Osteocyte (in vitro differentiated cells): Measurements from ENCODE around the gene SDF4. TPM values are rescaled to one million over a fixed set of nuclear protein-coding genes. Genes with fewer than 3 reads are reported as not detected.

Experiments used
- DNase-seq: peaks from one replicate; pipeline ENCODE4 v3.0.0; 2021; ENCODE audit warnings: mixed read lengths; ENCODE audit not compliant: unreplicated experiment; ENCODE audit errors: extremely low spot score
- H3K27ac Mint-ChIP-seq: one replicate; pipeline ENCODE4 v1.8.0; 2021; ENCODE audit warnings: mild to moderate bottlenecking, mixed read lengths; ENCODE audit not compliant: unreplicated experiment
- H3K27me3 Mint-ChIP-seq: one replicate; pipeline ENCODE4 v1.8.0; 2021; ENCODE audit warnings: mixed read lengths; ENCODE audit not compliant: unreplicated experiment
- H3K36me3 Mint-ChIP-seq: one replicate; pipeline ENCODE4 v1.8.0; 2021; ENCODE audit warnings: mixed read lengths; ENCODE audit not compliant: unreplicated experiment
- H3K4me1 Mint-ChIP-seq: one replicate; pipeline ENCODE4 v1.8.0; 2021; ENCODE audit warnings: mixed read lengths; ENCODE audit not compliant: unreplicated experiment
- H3K4me3 Mint-ChIP-seq: one replicate; pipeline ENCODE4 v1.8.0; 2021; ENCODE audit warnings: mild to moderate bottlenecking, moderate library complexity, mixed read lengths; ENCODE audit not compliant: unreplicated experiment
- H3K9me3 Mint-ChIP-seq: one replicate; pipeline ENCODE4 v1.8.0; 2021; ENCODE audit warnings: mixed read lengths; ENCODE audit not compliant: unreplicated experiment
- total RNA-seq: library from RNA; stranded (reverse); gene quantifications from 2 replicates; pipeline ENCODE4 v1.2.1, GENCODE V29; 2021
- TF ChIP-seq, protein P1 (sequence below): fragments of 200-600 bp; sonication (generic); IDR thresholded peaks from 2 replicates; pipeline ENCODE4 v1.5.0; 2021; ENCODE audit warnings: antibody characterized with exemption, mild to moderate bottlenecking, moderate library complexity

SDF4 gene
- total RNA-seq, 1 donor from 2014 or later, result 196 TPM

DNA sequence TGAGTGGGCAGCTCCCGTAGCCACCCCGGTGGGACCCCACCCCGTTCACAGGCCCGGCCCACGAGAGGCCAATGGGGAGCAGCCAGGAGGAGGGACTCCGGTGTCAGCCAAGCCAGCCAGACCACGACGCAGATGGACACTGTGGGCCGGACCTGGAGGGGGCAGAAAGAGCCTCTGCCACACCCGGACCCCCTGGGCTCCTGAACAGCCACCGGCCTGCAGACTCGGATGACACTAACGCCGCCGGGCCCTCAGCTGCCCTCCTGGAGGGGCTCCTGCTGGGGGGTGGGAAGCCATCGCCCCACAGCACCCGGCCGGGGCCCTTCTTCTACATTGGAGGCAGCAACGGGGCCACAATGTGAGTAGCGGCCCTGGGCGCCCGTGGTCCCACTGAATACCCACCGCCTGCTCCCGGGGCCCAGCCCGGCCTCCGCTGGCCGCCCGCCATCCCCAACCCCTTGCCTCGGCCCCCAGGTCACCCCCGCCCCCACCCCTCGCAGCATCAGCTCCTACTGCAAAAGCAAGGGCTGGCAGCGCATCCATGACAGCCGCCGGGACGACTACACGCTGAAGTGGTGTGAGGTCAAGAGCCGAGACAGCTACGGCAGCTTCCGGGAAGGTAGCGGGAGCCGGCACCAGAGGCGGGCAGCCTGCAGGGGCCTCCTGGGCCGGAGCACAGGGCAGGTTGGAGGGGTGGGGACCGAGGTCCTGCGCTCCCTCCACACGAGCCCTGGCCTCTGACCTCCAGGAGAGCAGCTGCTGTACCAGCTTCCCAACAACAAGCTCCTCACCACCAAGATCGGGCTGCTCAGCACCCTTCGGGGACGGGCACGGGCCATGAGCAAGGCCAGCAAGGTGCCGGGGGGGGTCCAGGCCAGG lies 51.6 kb downstream of the SDF4 start:
- H3K36me3 Mint-ChIP-seq, result no peaks in the 10 kb centered on the region
- no peaks in the 10 kb centered on the region for H3K9me3 Mint-ChIP-seq
- H3K27ac Mint-ChIP-seq, result no peak overlapping the region
- no peak for DNase-seq
- H3K4me1 Mint-ChIP-seq, result no peaks in the 10 kb centered on the region
- no peak overlapping the region for H3K4me3 Mint-ChIP-seq
- peaks cover 11% of the 10 kb centered on the region for H3K27me3 Mint-ChIP-seq
- TF ChIP-seq, protein P1, sequence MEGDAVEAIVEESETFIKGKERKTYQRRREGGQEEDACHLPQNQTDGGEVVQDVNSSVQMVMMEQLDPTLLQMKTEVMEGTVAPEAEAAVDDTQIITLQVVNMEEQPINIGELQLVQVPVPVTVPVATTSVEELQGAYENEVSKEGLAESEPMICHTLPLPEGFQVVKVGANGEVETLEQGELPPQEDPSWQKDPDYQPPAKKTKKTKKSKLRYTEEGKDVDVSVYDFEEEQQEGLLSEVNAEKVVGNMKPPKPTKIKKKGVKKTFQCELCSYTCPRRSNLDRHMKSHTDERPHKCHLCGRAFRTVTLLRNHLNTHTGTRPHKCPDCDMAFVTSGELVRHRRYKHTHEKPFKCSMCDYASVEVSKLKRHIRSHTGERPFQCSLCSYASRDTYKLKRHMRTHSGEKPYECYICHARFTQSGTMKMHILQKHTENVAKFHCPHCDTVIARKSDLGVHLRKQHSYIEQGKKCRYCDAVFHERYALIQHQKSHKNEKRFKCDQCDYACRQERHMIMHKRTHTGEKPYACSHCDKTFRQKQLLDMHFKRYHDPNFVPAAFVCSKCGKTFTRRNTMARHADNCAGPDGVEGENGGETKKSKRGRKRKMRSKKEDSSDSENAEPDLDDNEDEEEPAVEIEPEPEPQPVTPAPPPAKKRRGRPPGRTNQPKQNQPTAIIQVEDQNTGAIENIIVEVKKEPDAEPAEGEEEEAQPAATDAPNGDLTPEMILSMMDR, result no peak

DNA sequence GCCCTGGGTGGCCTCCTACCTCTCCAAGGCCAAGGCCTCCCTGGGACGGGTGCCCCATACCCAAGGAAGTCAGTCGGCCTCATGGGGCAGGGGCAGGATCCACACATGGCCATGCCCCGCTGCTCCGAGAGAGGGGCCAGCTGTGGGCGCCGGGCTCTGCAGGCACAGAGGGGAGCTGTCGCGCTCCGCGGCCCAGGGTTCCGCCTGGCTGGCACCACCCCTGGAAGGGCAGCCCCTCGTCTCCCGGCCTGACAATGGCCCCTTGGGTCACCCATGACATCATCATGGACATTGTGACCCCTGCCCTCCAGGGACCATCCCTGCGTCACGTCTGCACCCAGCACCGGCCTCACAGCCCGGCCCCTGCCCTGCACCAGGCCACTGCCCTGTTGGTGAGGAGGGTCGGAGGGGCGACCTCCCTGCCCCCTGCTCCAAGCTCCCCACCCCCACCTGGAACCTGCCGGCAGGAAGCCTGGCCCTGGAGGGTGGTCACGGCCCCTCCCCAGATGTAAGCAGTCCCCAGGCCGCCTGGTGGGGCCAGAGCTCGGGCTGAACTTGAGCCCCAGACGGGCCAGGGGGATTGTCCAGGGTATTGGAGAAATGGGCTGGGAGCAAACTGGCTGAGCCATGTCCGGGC lies 52.3 kb downstream of the SDF4 start:
- TF ChIP-seq, protein P1, result no peak
- no peak overlapping the region for H3K27ac Mint-ChIP-seq
- no peaks in the 10 kb centered on the region for H3K36me3 Mint-ChIP-seq
- H3K4me3 Mint-ChIP-seq, result no peak overlapping the region
- no peaks in the 10 kb centered on the region for H3K4me1 Mint-ChIP-seq
- peaks cover 13% of the 10 kb centered on the region for H3K27me3 Mint-ChIP-seq
- no peak for DNase-seq
- H3K9me3 Mint-ChIP-seq, result no peaks in the 10 kb centered on the region

DNA sequence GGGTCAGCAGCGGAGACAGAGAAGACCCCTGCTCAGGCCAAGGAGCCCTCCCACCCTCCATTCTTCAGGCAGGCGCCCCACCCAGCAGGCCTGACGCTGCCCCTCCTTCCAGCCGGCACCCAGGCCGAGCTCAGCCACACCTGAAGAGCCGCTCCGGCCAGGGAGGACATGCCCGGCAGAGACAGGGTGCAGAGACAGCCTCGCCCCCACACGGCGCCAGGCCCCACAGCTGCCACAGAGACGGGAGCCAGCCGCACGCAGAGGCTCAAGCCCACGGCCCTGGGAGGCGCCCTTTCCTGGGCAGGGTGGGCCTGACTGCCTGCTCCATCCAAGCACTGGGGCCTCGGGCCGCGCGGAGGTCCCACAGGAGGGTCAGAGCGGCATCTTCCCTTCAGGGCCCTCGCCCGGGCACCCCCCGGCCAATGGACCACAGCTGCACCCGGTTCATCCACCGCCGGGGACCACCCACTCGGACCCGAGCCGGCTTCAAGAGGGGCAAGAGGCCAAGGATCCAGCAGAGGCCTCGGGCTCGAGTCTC lies 52.9 kb downstream of the SDF4 start:
- H3K4me3 Mint-ChIP-seq, result no peak overlapping the region

DNA sequence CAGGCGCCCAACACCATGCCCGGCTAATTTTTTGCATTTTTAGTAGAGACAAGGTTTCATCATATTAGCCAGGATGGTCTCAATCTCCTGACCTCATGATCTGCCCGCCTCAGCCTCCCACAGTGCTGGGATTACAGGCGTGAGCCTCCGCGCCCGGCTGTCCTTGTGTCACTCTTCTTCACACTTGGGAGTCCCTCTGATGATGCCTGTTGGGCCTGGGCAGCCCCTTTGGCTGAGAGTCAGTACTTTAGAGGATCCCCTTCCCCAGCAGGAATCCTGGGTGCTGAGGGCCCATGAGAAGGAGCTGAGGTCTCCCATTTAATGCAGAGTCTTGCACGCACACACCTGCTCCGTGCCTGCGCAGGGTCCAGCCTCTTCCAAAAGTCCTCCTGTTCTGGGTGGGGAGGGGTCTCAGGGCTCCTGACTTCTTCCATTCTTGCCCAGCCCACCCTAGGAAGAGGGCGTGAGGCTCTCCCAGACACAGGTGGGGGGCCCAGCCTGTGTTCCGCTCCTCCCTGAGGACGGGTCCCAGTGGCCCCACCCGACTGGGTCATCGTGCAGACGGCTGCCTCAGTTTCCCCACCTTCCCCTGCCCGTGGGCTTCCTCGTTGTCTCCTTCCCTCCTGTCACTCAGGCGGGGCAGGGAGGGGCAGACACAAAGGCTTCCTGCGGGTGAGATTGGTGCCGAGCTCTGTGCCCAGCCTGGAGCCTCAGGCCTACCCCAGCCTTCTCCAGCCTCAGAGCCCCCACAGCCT lies 54.2 kb downstream of the SDF4 start:
- no peak overlapping the region for H3K4me3 Mint-ChIP-seq
- DNase-seq, result no peak
- peaks cover 15% of the 10 kb centered on the region for H3K27me3 Mint-ChIP-seq
- TF ChIP-seq, protein P1, result no peak
- H3K9me3 Mint-ChIP-seq, result no peaks in the 10 kb centered on the region
- H3K36me3 Mint-ChIP-seq, result no peaks in the 10 kb centered on the region
- no peak overlapping the region for H3K27ac Mint-ChIP-seq
- H3K4me1 Mint-ChIP-seq, result no peaks in the 10 kb centered on the region

More for the DNA sequence above, 52.9 kb downstream of the SDF4 start:
- H3K9me3 Mint-ChIP-seq, result no peaks in the 10 kb centered on the region
- no peak overlapping the region for H3K27ac Mint-ChIP-seq
- H3K27me3 Mint-ChIP-seq, result peaks cover 15% of the 10 kb centered on the region
- no peaks in the 10 kb centered on the region for H3K4me1 Mint-ChIP-seq
- TF ChIP-seq, protein P1, result no peak
- DNase-seq, result no peak
- H3K36me3 Mint-ChIP-seq, result no peaks in the 10 kb centered on the region
